Spleen (tissue), 11 donors: ENCODE results near the gene EFCAB5. TPM values are rescaled to one million over a fixed set of nuclear protein-coding genes. Genes with fewer than 3 reads are reported as not detected.

Experiments
- DNase-seq: peaks from one replicate; pipeline ENCODE4 v3.0.0-alpha.2; 2020
- H3K27ac ChIP-seq, 8 donors: fragments of 200-600 bp; sonication (generic) in 7 of 8; 1 replicate in 4 of 8; 2 replicates in 4 of 8; pipeline versions ENCODE4 v1.5.0 to v1.8.0; 2016 to 2021; ENCODE audit warnings: inconsistent platforms in 4 of 8, mild to moderate bottlenecking in 4 of 8, moderate library complexity in 1 of 8
- H3K27me3 ChIP-seq, 7 donors: fragments of 200-600 bp; sonication (generic) in 6 of 7; replicated peaks in 1 of 7; 1 replicate in 4 of 7; 2 replicates in 3 of 7; pipeline versions ENCODE4 v1.5.0 to v1.8.0; 2016 to 2021; ENCODE audit warnings: inconsistent platforms in 3 of 7, mild to moderate bottlenecking in 1 of 7
- H3K36me3 ChIP-seq, 6 donors: fragments of 200-600 bp; sonication (generic) in 5 of 6; 1 replicate in 4 of 6; 2 replicates in 2 of 6; pipeline versions ENCODE4 v1.5.0 to v1.8.0; 2016 to 2021; ENCODE audit warnings: inconsistent platforms in 2 of 6
- H3K4me1 ChIP-seq, 6 donors: fragments of 200-600 bp; sonication (generic) in 5 of 6; 1 replicate in 3 of 6; 2 replicates in 3 of 6; pipeline versions ENCODE4 v1.5.0 to v1.8.0; 2016 to 2021; ENCODE audit warnings: inconsistent platforms in 3 of 6
- H3K4me3 ChIP-seq, 8 donors: fragments of 200-600 bp; sonication (generic) in 7 of 8; 1 replicate in 4 of 8; 2 replicates in 4 of 8; pipeline versions ENCODE4 v1.5.0 to v1.8.0; 2016 to 2021; ENCODE audit warnings: inconsistent platforms in 4 of 8, mild to moderate bottlenecking in 4 of 8, moderate library complexity in 2 of 8
- H3K9me3 ChIP-seq, 8 donors: fragments of 200-600 bp; sonication (generic) in 7 of 8; 1 replicate in 4 of 8; 2 replicates in 4 of 8; pipeline versions ENCODE4 v1.5.0 to v1.8.0; 2016 to 2021; ENCODE audit warnings: inconsistent platforms in 4 of 8
- CTCF ChIP-seq, 11 experiments: fragments of 200-600 bp in 7 of 11; fragments of 450-650 bp in 4 of 11; sonication (generic) in 4 of 11; IDR thresholded peaks in 8 of 11; conservative IDR thresholded peaks in 3 of 11; 1 replicate in 7 of 11; 2 replicates in 4 of 11; pipeline versions ENCODE4 v1.4.0 to v1.8.0; 2016 to 2021; ENCODE audit warnings: antibody characterized with exemption in 11 of 11, inconsistent platforms in 4 of 11, mild to moderate bottlenecking in 1 of 11
- POLR2A ChIP-seq, 3 donors: fragments of 450-650 bp; IDR thresholded peaks; one replicate each; pipeline ENCODE4 v1.5.1; 2017; ENCODE audit warnings: antibody characterized with exemption in 3 of 3, mild to moderate bottlenecking in 1 of 3
- POLR2AphosphoS5 ChIP-seq, 3 donors: sonication (generic); formaldehyde crosslinking; IDR thresholded peaks; one replicate each; pipeline ENCODE4 v1.5.1; 2017; ENCODE audit warnings: antibody characterized with exemption in 3 of 3
- WGBS, 5 donors: extraction: QIAGEN DNeasy Blood & Tissue Kit in 3 of 5; methylation state at CpG; one replicate each; pipeline versions ENCODE4 v1.1.5 to v1.1.7; 2013 to 2018; 5-methylcytosine and 5-hydroxymethylcytosine counted together
- intact Hi-C: fragments of 100-400 bp; cut with DNase I; formaldehyde crosslinking; loops from one replicate; pipeline ENCODE4 v1.15.0; 2023; ENCODE audit warnings: low total_unique reads
- polyA plus RNA-seq, 3 donors: library from polyadenylated mRNA; stranded (reverse); fragments of 200-250 nt; gene quantifications; one replicate each; pipeline ENCODE4 v1.2.1, GENCODE V29; 2013
- total RNA-seq, 7 donors: library from RNA; depleted of rRNA in 3 of 7; stranded (reverse); fragments of >200 nt in 3 of 7; fragmentation: NEBNext Ultra II Directional in 4 of 7; extraction: Animal tissue kit (Norgen Biotek cat#: 25700) in 4 of 7; gene quantifications; one replicate each; pipeline versions ENCODE4 v1.1.0 to v1.2.1, GENCODE V29; 2016 to 2021
- donor health status: healthy with polysubstance abuse.
- donor health status: DM: no; HTN: no; CAD: no; lungs with moderate emphysema.
- donor health status: DM: no; HTN: no; CAD: no.
- donor health status: Bipolar disorder and iron deficiency.
- donor health status: healthy.
- donor health status: DM: no; HTN: no; CAD: no.
- donor health status: DM: yes; HTN: yes; CAD: no.

The EFCAB5 gene
- total and polyA plus RNA-seq, 10 donors = 0.10 to 3.2 (median 0.89) TPM; not detected in 1

- TF ChIP-seq CTCF (IDR thresholded peaks at IDR 0.05 in 8 of 11, conservative IDR thresholded peaks at IDR 0.05 in 3 of 11) = no peak
- no peak for TF ChIP-seq POLR2A (IDR thresholded peaks at IDR 0.05)
- intact Hi-C loops = loop anchor here (10.0 kb wide), 1 partner anchor 233 kb away; the partner anchor contains the start of gene TMIGD1
- Histone ChIP-seq H3K27ac (no peak overlapping the region), H3K27me3 (no peaks in the 10 kb centered on the region), H3K4me1 (peaks cover 0 to 22% (median 12%) of the 10 kb centered on the region in 6 donors), H3K9me3 (no peaks in the 10 kb centered on the region), H3K36me3 (no peaks in the 10 kb centered on the region), H3K4me3 (no peak overlapping the region)
- DNase-seq = no peak
- 51 to 57% (median 54%) methylated on average over 4 of the region's 4 CpGs for WGBS, 5 donors
These were observed 160.4 kb downstream of the EFCAB5 start for GRCh38 chr17:30101686-30102390.

GRCh38 chr17:30103921-30104320 is 162.5 kb downstream of the EFCAB5 start:
- no peak overlapping the region for H3K27ac ChIP-seq
- WGBS, 5 donors = 65 to 87% (median 81%) methylated on average over 1 of the region's 1 CpG
- H3K36me3 ChIP-seq = no peaks in the 10 kb centered on the region
- peaks cover 0 to 22% (median 12%) of the 10 kb centered on the region in 6 donors for H3K4me1 ChIP-seq
- no peak for DNase-seq
- TF ChIP-seq POLR2A (IDR thresholded peaks at IDR 0.05) = no peak
- intact Hi-C loops = loop anchor here (10.0 kb wide), 1 partner anchor 231 kb away; the partner anchor contains the start of gene TMIGD1
- H3K9me3 ChIP-seq = no peaks in the 10 kb centered on the region
- H3K4me3 ChIP-seq = no peak overlapping the region
- H3K27me3 ChIP-seq = no peaks in the 10 kb centered on the region

GRCh38 chr17:30104575-30105339 is 163.3 kb downstream of the EFCAB5 start:
- intact Hi-C loops = loop anchor here (10.0 kb wide), 1 partner anchor 230 kb away; the partner anchor contains the start of gene TMIGD1
- Histone ChIP-seq H3K4me3 (peak overlapping the region in 7 of 8 donors; percentile 6 to 65 (median 24)), H3K27me3 (no peaks in the 10 kb centered on the region), H3K36me3 (no peaks in the 10 kb centered on the region), H3K9me3 (no peaks in the 10 kb centered on the region), H3K4me1 (peaks cover 0 to 22% (median 12%) of the 10 kb centered on the region in 6 donors), H3K27ac (peak overlapping the region in 6 of 8 donors; percentile 30 to 74 (median 57))
- peak; percentile 67 to 89 (median 84) for TF ChIP-seq CTCF (IDR thresholded peaks at IDR 0.05 in 8 of 11, conservative IDR thresholded peaks at IDR 0.05 in 3 of 11)
- TF ChIP-seq POLR2AphosphoS5 (IDR thresholded peaks at IDR 0.05) = peak in 2 of 3 donors; percentile 8 to 65
- no peak for TF ChIP-seq POLR2A (IDR thresholded peaks at IDR 0.05)
- peak; percentile 88 for DNase-seq
- 21 to 27% (median 23%) methylated on average over 29 of the region's 29 CpGs for WGBS, 5 donors

- H3K4me3 ChIP-seq = no peak overlapping the region
- TF ChIP-seq POLR2A (IDR thresholded peaks at IDR 0.05) (no peak), CTCF (IDR thresholded peaks at IDR 0.05 in 8 of 11, conservative IDR thresholded peaks at IDR 0.05 in 3 of 11) (no peak), POLR2AphosphoS5 (IDR thresholded peaks at IDR 0.05) (no peak)
- intact Hi-C loops = no loop called here
These were observed 171.4 kb downstream of the EFCAB5 start for GRCh38 chr17:30112794-30113193.

More at GRCh38 chr17:30112794-30113193, 171.4 kb downstream of the EFCAB5 start:
- Histone ChIP-seq H3K4me1 (peaks cover 3 to 15% (median 11%) of the 10 kb centered on the region in 6 donors), H3K27ac (no peak overlapping the region), H3K27me3 (no peaks in the 10 kb centered on the region), H3K36me3 (no peaks in the 10 kb centered on the region), H3K9me3 (no peaks in the 10 kb centered on the region)
- no peak for DNase-seq
